Neural cell (in vitro differentiated cells): ENCODE results near the gene RHOT2. TPM values are rescaled to one million over a fixed set of nuclear protein-coding genes. Genes with fewer than 3 reads are reported as not detected.

Experiments used
- H2AFZ ChIP-seq: fragments of 200-600, 300-800 bp; sonication (generic), shearing (Covaris generic); 2 replicates; pipeline ENCODE4 v1.6.0; 2014; ENCODE audit warnings: low read depth, mild to moderate bottlenecking, antibody characterized with exemption, low read length, moderate library complexity
- H3F3A ChIP-seq: fragments of 200-600 bp; shearing (Covaris generic); 2 replicates; pipeline ENCODE4 v1.6.1; 2016; ENCODE audit warnings: mild to moderate bottlenecking, moderate library complexity, mixed read lengths, antibody characterized with exemption, low read length; ENCODE audit not compliant: insufficient read depth, poor library complexity, severe bottlenecking
- H3K27ac ChIP-seq: fragments of 200-600, 300-800 bp; sonication (generic), shearing (Covaris generic); 2 replicates; pipeline ENCODE4 v1.5.1; 2014; ENCODE audit warnings: mild to moderate bottlenecking, low read length, moderate library complexity
- H3K27me3 ChIP-seq: fragments of 300-800, 200-600 bp; sonication (generic), shearing (Covaris generic); 2 replicates; pipeline ENCODE4 v1.6.0; 2014; ENCODE audit warnings: mild to moderate bottlenecking, low read depth, low read length, moderate library complexity; ENCODE audit not compliant: insufficient read depth
- H3K36me3 ChIP-seq: fragments of 300-800, 200-600 bp; sonication (generic), shearing (Covaris generic); 2 replicates; pipeline ENCODE4 v1.5.1; 2014; ENCODE audit warnings: mild to moderate bottlenecking, antibody characterized with exemption, low read length, moderate library complexity; ENCODE audit not compliant: insufficient read depth
- H3K4me2 ChIP-seq: fragments of 300-800, 200-600 bp; sonication (generic), shearing (Covaris generic); 2 replicates; pipeline ENCODE4 v1.6.0; 2014; ENCODE audit warnings: mild to moderate bottlenecking, low read length
- H3K4me3 ChIP-seq: fragments of 300-800, 200-600 bp; sonication (generic), shearing (Covaris generic); 2 replicates; pipeline ENCODE4 v1.5.1; 2014; ENCODE audit warnings: mild to moderate bottlenecking, low read length, moderate library complexity
- H3K79me2 ChIP-seq: fragments of 200-600 bp; shearing (Covaris generic); replicated peaks from 2 replicates; pipeline ENCODE4 v1.6.0; 2014; ENCODE audit warnings: mild to moderate bottlenecking, low read length, moderate library complexity; ENCODE audit not compliant: insufficient read depth
- H3K9ac ChIP-seq: fragments of 300-800, 200-600 bp; sonication (generic), shearing (Covaris generic); 2 replicates; pipeline ENCODE4 v1.6.1; 2016; ENCODE audit warnings: mild to moderate bottlenecking, low read length, mixed read lengths
- H3K9me2 ChIP-seq: fragments of 200-600 bp; shearing (Covaris generic); 2 replicates; pipeline ENCODE4 v1.6.1; 2016; ENCODE audit warnings: mild to moderate bottlenecking, low read length, mixed read lengths; ENCODE audit not compliant: insufficient read depth
- H3K9me3 ChIP-seq: fragments of 200-600, 300-800 bp; sonication (generic), shearing (Covaris generic); 2 replicates; pipeline ENCODE4 v1.6.1; 2016; ENCODE audit warnings: mild to moderate bottlenecking, mixed run types, low read length, moderate library complexity, mixed read lengths
- H4K20me1 ChIP-seq: fragments of 200-600 bp; shearing (Covaris generic); 2 replicates; pipeline ENCODE4 v1.6.1; 2016; ENCODE audit warnings: mild to moderate bottlenecking, mixed run types; ENCODE audit not compliant: insufficient read depth
- EP300 ChIP-seq: fragments of 450-650 bp; conservative IDR thresholded peaks from 2 replicates; pipeline ENCODE4 v1.6.1; 2014; ENCODE audit warnings: antibody characterized with exemption, mild to moderate bottlenecking, moderate library complexity; ENCODE audit not compliant: poor library complexity, severe bottlenecking
- EZH2 ChIP-seq: fragments of 200-600, 300-800 bp; shearing (Covaris generic), sonication (generic); IDR thresholded peaks from 2 replicates; pipeline ENCODE4 v1.6.1; 2014; ENCODE audit warnings: antibody characterized with exemption, low read length, borderline replicate concordance, mild to moderate bottlenecking; ENCODE audit not compliant: insufficient read depth, poor library complexity, severe bottlenecking
- MXI1 ChIP-seq: fragments of 450-650 bp; conservative IDR thresholded peaks from 2 replicates; pipeline ENCODE4 v1.6.1; 2014; ENCODE audit warnings: antibody characterized with exemption, mild to moderate bottlenecking; ENCODE audit not compliant: poor library complexity, severe bottlenecking
- POLR2AphosphoS5 ChIP-seq: IDR thresholded peaks from 2 replicates; pipeline ENCODE4 v1.6.1; 2012
- RAD21 ChIP-seq: fragments of 450-650 bp; conservative IDR thresholded peaks from 2 replicates; pipeline ENCODE4 v1.6.1; 2014; ENCODE audit warnings: antibody characterized with exemption, mild to moderate bottlenecking, moderate library complexity
- SMC3 ChIP-seq: fragments of 450-650 bp; conservative IDR thresholded peaks from 2 replicates; pipeline ENCODE4 v1.6.1; 2014; ENCODE audit warnings: antibody characterized with exemption, mild to moderate bottlenecking, moderate library complexity; ENCODE audit not compliant: poor library complexity
- TAF1 ChIP-seq: IDR thresholded peaks from 2 replicates; pipeline ENCODE4 v1.6.1; 2012; ENCODE audit warnings: low read depth
- polyA plus RNA-seq: library from polyadenylated mRNA; depleted of rRNA; stranded (reverse); fragments of >200 nt; gene quantifications from 2 replicates; pipeline ENCODE4 v1.2.3, GENCODE V29; 2014
- TF ChIP-seq, protein P1 (sequence below): fragments of 450-650 bp; IDR thresholded peaks from 2 replicates; pipeline ENCODE4 v1.5.1; 2014; ENCODE audit warnings: antibody characterized with exemption, mild to moderate bottlenecking, moderate library complexity; ENCODE audit not compliant: poor library complexity, severe bottlenecking
- TF ChIP-seq, protein P2 (sequence below): IDR thresholded peaks from 2 replicates; pipeline ENCODE4 v1.6.1; 2012; ENCODE audit warnings: borderline replicate concordance

The RHOT2 gene
- polyA plus RNA-seq, 1 donor from 2014 or later = 132 TPM

DNA sequence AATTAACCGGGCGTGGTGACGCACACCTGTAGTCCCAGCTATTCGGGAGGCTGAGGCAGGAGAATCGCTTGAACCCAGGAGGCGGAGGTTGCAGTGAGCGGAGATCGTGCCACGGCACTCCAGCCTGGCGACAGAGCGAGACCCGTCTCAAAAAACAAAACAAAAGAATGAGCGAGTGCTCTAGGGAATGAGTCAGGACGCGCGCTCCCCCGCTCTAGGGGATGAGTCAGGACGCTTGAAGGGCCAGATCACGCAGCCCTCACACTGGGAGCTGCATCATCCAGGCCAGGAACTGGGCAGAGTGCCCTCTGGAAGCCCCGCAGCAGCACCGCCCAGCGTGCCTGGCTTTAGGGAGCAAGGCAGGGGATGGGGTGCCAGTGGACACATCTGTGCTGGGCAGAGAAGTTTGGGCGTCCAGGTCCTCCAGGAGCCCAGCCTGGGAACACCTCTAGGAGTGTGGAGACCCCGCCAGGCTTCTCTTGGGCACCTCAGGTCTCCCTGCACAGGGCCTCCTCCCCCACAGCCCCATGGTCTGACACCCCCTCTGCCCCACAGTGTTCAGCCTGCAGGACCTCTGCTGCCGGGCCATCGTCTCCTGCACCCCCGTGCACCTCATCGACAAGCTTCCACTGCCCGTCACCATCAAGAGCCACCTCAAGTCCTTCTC lies 41.0 kb upstream of the RHOT2 start:
- no peak overlapping the region for H3K9ac ChIP-seq
- TF ChIP-seq POLR2AphosphoS5 (no peak), RAD21 (no peak), EZH2 (no peak), TAF1 (no peak), MXI1 (no peak), SMC3 (no peak), EP300 (no peak)
- TF ChIP-seq, protein P1, sequence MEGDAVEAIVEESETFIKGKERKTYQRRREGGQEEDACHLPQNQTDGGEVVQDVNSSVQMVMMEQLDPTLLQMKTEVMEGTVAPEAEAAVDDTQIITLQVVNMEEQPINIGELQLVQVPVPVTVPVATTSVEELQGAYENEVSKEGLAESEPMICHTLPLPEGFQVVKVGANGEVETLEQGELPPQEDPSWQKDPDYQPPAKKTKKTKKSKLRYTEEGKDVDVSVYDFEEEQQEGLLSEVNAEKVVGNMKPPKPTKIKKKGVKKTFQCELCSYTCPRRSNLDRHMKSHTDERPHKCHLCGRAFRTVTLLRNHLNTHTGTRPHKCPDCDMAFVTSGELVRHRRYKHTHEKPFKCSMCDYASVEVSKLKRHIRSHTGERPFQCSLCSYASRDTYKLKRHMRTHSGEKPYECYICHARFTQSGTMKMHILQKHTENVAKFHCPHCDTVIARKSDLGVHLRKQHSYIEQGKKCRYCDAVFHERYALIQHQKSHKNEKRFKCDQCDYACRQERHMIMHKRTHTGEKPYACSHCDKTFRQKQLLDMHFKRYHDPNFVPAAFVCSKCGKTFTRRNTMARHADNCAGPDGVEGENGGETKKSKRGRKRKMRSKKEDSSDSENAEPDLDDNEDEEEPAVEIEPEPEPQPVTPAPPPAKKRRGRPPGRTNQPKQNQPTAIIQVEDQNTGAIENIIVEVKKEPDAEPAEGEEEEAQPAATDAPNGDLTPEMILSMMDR = no peak
- TF ChIP-seq, protein P2, sequence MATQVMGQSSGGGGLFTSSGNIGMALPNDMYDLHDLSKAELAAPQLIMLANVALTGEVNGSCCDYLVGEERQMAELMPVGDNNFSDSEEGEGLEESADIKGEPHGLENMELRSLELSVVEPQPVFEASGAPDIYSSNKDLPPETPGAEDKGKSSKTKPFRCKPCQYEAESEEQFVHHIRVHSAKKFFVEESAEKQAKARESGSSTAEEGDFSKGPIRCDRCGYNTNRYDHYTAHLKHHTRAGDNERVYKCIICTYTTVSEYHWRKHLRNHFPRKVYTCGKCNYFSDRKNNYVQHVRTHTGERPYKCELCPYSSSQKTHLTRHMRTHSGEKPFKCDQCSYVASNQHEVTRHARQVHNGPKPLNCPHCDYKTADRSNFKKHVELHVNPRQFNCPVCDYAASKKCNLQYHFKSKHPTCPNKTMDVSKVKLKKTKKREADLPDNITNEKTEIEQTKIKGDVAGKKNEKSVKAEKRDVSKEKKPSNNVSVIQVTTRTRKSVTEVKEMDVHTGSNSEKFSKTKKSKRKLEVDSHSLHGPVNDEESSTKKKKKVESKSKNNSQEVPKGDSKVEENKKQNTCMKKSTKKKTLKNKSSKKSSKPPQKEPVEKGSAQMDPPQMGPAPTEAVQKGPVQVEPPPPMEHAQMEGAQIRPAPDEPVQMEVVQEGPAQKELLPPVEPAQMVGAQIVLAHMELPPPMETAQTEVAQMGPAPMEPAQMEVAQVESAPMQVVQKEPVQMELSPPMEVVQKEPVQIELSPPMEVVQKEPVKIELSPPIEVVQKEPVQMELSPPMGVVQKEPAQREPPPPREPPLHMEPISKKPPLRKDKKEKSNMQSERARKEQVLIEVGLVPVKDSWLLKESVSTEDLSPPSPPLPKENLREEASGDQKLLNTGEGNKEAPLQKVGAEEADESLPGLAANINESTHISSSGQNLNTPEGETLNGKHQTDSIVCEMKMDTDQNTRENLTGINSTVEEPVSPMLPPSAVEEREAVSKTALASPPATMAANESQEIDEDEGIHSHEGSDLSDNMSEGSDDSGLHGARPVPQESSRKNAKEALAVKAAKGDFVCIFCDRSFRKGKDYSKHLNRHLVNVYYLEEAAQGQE = no peak
- no peak overlapping the region for H3K27ac ChIP-seq

DNA sequence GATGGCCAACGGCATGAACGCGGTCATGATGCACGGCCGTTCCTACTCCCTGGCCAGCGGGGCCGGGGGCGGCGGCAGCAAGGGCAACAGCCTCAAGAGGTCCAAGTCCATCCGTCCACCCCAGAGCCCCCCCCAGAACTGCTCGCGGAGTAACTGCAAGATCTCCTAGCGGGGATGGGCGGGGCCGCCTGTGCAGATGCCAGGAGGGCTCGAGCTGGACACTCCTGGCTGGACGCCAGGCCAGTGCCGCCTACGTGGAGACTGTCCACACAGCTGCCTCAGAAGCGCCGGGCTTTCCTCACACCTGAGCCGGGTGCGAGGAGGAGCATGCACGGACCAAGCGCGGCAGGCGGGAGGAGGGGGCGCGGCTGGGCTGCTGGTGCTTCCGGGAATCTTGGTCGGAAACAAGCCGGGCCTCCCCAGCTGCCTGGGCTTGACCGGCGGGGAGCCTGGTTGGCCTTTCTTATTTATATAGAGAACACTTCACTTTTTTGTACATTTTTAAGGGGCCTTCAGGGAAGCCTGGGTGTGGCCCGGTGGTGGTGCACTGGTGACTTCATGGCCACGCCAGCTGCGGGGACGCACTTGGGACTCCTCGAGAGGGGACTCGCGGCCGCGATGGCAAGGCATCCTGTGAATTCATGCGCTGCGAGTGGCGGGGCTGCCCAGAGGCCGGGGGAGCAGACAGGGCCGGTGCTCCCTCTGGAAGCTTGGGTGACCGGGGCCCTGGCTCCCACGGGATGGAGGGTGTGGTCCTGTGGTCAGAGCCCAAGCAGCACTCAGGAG lies 40.3 kb upstream of the RHOT2 start:
- Histone ChIP-seq H3K79me2 (no peaks in the 10 kb centered on the region), H3K4me3 (no peak overlapping the region), H3K36me3 (no peaks in the 10 kb centered on the region), H3K27ac (no peak overlapping the region), H3K9me2 (no peaks in the 10 kb centered on the region), H3K9ac (no peak overlapping the region), H2AFZ (no peak overlapping the region), H4K20me1 (no peaks in the 10 kb centered on the region), H3K4me2 (no peak overlapping the region), H3K9me3 (no peaks in the 10 kb centered on the region), H3F3A (no peaks in the 10 kb centered on the region), H3K27me3 (no peaks in the 10 kb centered on the region)
- TF ChIP-seq EZH2 = no peak
- no peak for TF ChIP-seq RAD21
- TF ChIP-seq SMC3 = no peak
- TF ChIP-seq, protein P1 = no peak
- no peak for TF ChIP-seq TAF1
- no peak for TF ChIP-seq POLR2AphosphoS5

More for the DNA sequence above, 41.0 kb upstream of the RHOT2 start:
- Histone ChIP-seq H3K27me3 (no peaks in the 10 kb centered on the region), H3K36me3 (no peaks in the 10 kb centered on the region), H3K79me2 (no peaks in the 10 kb centered on the region), H3K9me2 (no peaks in the 10 kb centered on the region), H3F3A (no peaks in the 10 kb centered on the region), H2AFZ (no peak overlapping the region), H3K4me2 (no peak overlapping the region), H4K20me1 (no peaks in the 10 kb centered on the region), H3K4me3 (no peak overlapping the region), H3K9me3 (no peaks in the 10 kb centered on the region)
